Measurements from ENCODE around the gene SLC43A3. TPM values are rescaled to one million over a fixed set of nuclear protein-coding genes. Genes with fewer than 3 reads are reported as not detected.

SLC43A3 gene
- total and polyA plus RNA-seq, 2 of the 4 experiments (the other 2 are of a cell fraction), result 12.7 to 21.1 TPM

DNA sequence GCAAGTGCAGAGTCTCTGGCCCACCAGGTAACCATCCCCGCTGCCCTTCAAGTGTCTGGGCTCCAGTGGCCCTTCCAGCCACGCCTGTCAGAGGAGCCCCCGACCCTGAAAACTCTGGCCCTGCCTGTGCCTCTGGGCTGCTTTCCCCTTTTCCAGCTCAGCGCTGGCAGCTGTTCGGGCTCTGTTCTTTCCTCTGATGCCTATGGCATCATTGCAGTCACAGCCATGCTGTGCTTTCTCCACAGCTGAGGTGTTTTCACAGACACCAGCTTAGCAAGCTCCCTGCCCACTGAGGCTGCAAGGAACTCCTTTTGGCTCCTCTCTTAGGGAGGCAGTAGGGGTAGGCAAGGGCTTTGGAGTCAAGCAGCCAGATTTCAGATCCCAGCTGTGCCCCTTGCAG is 67.5 kb downstream of the SLC43A3 start:
- peaks cover 3% of the 10 kb centered on the region; the same call in 1 of the 2 replicates for H3K9me3 ChIP-seq (ENCODE audit: control insufficient read depth, insufficient read depth, low read length)
- in situ Hi-C loops (cut with MboI; ENCODE audit: low sequenced_read_pairs) (loop anchor here (25.0 kb wide), 1 partner anchor 522 kb away; no protein-coding TSS in a partner anchor), dilution Hi-C loops (cut with HindIII; ENCODE audit: low sequenced_read_pairs, unreplicated experiment) (no loop called here), intact Hi-C loops (cut with micrococcal nuclease) (no loop called here)
- no peak overlapping the region for H2BK15ac ChIP-seq (ENCODE audit: low read depth, low read length)
- H4K91ac ChIP-seq (ENCODE audit: insufficient read depth, low read depth, low read length), result no peak overlapping the region
- no peak overlapping the region for H2BK120ac ChIP-seq (ENCODE audit: low read depth, low read length)
- no TSS peak for BruUV-seq (replicated peaks)
- H3K56ac ChIP-seq (ENCODE audit: extremely low read depth, insufficient read depth, low read length), result no peak overlapping the region
- no peak overlapping the region for H2BK5ac ChIP-seq (ENCODE audit: low read depth, low read length, poor library complexity, severe bottlenecking)
- H3K4me2 ChIP-seq (ENCODE audit: low read depth, low read length), result no peak overlapping the region
- no peak overlapping the region for H2AFZ ChIP-seq (replicated peaks; ENCODE audit: low read length, poor library complexity)
- no peak overlapping the region for H3K4ac ChIP-seq (ENCODE audit: low read depth, low read length)
- ChIA-PET CTCF (no interaction called here), POLR2A (ENCODE audit: unreplicated experiment) (no interaction called here)
- no peaks in the 10 kb centered on the region for H3K9me1 ChIP-seq (ENCODE audit: insufficient read depth, low read length)
- DNase-seq (no peak), ATAC-seq (ENCODE audit: low read depth) (no peak)
- TF ChIP-seq, protein P1, sequence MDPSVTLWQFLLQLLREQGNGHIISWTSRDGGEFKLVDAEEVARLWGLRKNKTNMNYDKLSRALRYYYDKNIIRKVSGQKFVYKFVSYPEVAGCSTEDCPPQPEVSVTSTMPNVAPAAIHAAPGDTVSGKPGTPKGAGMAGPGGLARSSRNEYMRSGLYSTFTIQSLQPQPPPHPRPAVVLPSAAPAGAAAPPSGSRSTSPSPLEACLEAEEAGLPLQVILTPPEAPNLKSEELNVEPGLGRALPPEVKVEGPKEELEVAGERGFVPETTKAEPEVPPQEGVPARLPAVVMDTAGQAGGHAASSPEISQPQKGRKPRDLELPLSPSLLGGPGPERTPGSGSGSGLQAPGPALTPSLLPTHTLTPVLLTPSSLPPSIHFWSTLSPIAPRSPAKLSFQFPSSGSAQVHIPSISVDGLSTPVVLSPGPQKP (IDR thresholded peaks at IDR 0.05; ENCODE audit: borderline replicate concordance, low read depth, low read length), result no peak
- TF ChIP-seq RAD21 (IDR thresholded peaks at IDR 0.05; ENCODE audit: low read length), result no peak
- TF ChIP-seq, protein P2, sequence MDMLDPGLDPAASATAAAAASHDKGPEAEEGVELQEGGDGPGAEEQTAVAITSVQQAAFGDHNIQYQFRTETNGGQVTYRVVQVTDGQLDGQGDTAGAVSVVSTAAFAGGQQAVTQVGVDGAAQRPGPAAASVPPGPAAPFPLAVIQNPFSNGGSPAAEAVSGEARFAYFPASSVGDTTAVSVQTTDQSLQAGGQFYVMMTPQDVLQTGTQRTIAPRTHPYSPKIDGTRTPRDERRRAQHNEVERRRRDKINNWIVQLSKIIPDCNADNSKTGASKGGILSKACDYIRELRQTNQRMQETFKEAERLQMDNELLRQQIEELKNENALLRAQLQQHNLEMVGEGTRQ (IDR thresholded peaks at IDR 0.05; ENCODE audit: low read depth, low read length), result no peak
- no peak for TF ChIP-seq POLR2A (IDR thresholded peaks at IDR 0.05; ENCODE audit: low read depth, low read length)
- no peak for TF ChIP-seq MAFK (IDR thresholded peaks at IDR 0.05; ENCODE audit: low read depth, low read length)
- no peak for TF ChIP-seq RCOR1 (IDR thresholded peaks at IDR 0.05; ENCODE audit: insufficient replicate concordance, low read length)
- TF ChIP-seq RFX5 (IDR thresholded peaks at IDR 0.05; ENCODE audit: low read depth, low read length), result no peak
- TF ChIP-seq NFE2L2 (IDR thresholded peaks at IDR 0.05; ENCODE audit: low read depth, low read length), result no peak
- no peak for TF ChIP-seq MXI1 (IDR thresholded peaks at IDR 0.05; ENCODE audit: borderline replicate concordance, low read depth, low read length)
- TF ChIP-seq CHD1 (IDR thresholded peaks at IDR 0.05; ENCODE audit: low read depth, low read length), result no peak
- no peak for TF ChIP-seq FOS (IDR thresholded peaks at IDR 0.05; ENCODE audit: low read depth, low read length)
- TF ChIP-seq CEBPB (IDR thresholded peaks at IDR 0.05; ENCODE audit: low read depth, low read length), result no peak
- TF ChIP-seq MAZ (IDR thresholded peaks at IDR 0.05; ENCODE audit: borderline replicate concordance, low read depth, low read length), result no peak
- TF ChIP-seq SMC3 (IDR thresholded peaks at IDR 0.05; ENCODE audit: low read depth, low read length), result no peak
- TF ChIP-seq, protein P3, sequence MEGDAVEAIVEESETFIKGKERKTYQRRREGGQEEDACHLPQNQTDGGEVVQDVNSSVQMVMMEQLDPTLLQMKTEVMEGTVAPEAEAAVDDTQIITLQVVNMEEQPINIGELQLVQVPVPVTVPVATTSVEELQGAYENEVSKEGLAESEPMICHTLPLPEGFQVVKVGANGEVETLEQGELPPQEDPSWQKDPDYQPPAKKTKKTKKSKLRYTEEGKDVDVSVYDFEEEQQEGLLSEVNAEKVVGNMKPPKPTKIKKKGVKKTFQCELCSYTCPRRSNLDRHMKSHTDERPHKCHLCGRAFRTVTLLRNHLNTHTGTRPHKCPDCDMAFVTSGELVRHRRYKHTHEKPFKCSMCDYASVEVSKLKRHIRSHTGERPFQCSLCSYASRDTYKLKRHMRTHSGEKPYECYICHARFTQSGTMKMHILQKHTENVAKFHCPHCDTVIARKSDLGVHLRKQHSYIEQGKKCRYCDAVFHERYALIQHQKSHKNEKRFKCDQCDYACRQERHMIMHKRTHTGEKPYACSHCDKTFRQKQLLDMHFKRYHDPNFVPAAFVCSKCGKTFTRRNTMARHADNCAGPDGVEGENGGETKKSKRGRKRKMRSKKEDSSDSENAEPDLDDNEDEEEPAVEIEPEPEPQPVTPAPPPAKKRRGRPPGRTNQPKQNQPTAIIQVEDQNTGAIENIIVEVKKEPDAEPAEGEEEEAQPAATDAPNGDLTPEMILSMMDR (conservative IDR thresholded peaks at IDR 0.05; ENCODE audit: low read depth, low read length), result no peak
- no peak for TF ChIP-seq BHLHE40 (IDR thresholded peaks at IDR 0.05; ENCODE audit: low read depth, low read length)
- no peak overlapping the region for H3K27ac ChIP-seq (ENCODE audit: insufficient read depth, low read length)
- no peaks in the 10 kb centered on the region for H3K4me1 ChIP-seq (ENCODE audit: control insufficient read depth, insufficient read depth, low read length)
- H2AK9ac ChIP-seq (replicated peaks; ENCODE audit: low read depth, low read length, poor library complexity), result no peak overlapping the region
- no peak overlapping the region for H2BK20ac ChIP-seq (ENCODE audit: low read depth, low read length)
- no peaks in the 10 kb centered on the region for H4K20me1 ChIP-seq (ENCODE audit: insufficient read depth, low read length)
- H3K23ac ChIP-seq (ENCODE audit: low read depth, low read length), result no peak overlapping the region
- no peaks in the 10 kb centered on the region for H3K79me1 ChIP-seq (ENCODE audit: low read depth in 1 of 2, low read length in 2 of 2)
- no peak overlapping the region for H4K8ac ChIP-seq (ENCODE audit: low read depth in 2 of 2, low read length in 2 of 2)
- H2AK5ac ChIP-seq (ENCODE audit: low read depth, low read length), result no peak overlapping the region
- H3K36me3 ChIP-seq (ENCODE audit: control insufficient read depth, insufficient read depth, low read length), result no peaks in the 10 kb centered on the region
- no peak overlapping the region for H3K9ac ChIP-seq (ENCODE audit: low read depth, low read length)
- no peak overlapping the region for H4K5ac ChIP-seq (ENCODE audit: low read depth, low read length)
- WGBS, 2 experiments (ENCODE audit: extremely low coverage in 2 of 2, insufficient read length in 1 of 2), result 69% methylated on average over 4 of the region's 5 CpGs; no CpG with 5 or more reads in 1 of the 2 experiments
- H3K4me3 ChIP-seq (ENCODE audit: insufficient read depth, low read depth, low read length), result no peak overlapping the region
- no peak overlapping the region for H3K14ac ChIP-seq (replicated peaks; ENCODE audit: low read depth, low read length)
- peaks cover 39% of the 10 kb centered on the region for H3K27me3 ChIP-seq (ENCODE audit: control insufficient read depth, insufficient read depth, low read length)
- H3K18ac ChIP-seq (ENCODE audit: low read depth, low read length), result no peak overlapping the region

All from IMR-90 (cell line).